ENCODE results near the gene TPCN2. TPM values are rescaled to one million over a fixed set of nuclear protein-coding genes. Genes with fewer than 3 reads are reported as not detected.
"Not testable (repeated sequence)": the region's sequence is repeated elsewhere in the genome, so short reads cannot be mapped to it uniquely, and the experiment has no call there.

TPCN2 gene
- total RNA-seq, 4 donors from 2014 or later = 18.7 to 34.5 (median 24.7) TPM

- DNase-seq (ENCODE audit: extremely low spot score) = no peak
- Histone ChIP-seq H3K36me3 (peaks cover 4 to 21% (median 8%) of the 10 kb centered on the region in 4 donors), H3K4me1 (no peaks in the 10 kb centered on the region), H3K27ac (replicated peaks in 1 of 4) (no peak overlapping the region), H3K27me3 (no peaks in the 10 kb centered on the region), H3K9me3 (peaks cover 0 to 16% (median 7%) of the 10 kb centered on the region in 4 donors), H3K4me3 (no peak overlapping the region)
- TF ChIP-seq POLR2A (IDR thresholded peaks at IDR 0.05; ENCODE audit: low read depth) (no peak), CTCF (IDR thresholded peaks at IDR 0.05) (no peak)
- WGBS = 93% methylated on average over 7 of the region's 9 CpGs
- intact Hi-C loops (cut with DNase I) = no loop called here
Observed at GRCh38 chr11:69148806-69149205, 100.1 kb downstream of the TPCN2 start.

GRCh38 chr11:69149338-69150045, 100.8 kb downstream of the TPCN2 start:
- peaks cover 4 to 21% (median 8%) of the 10 kb centered on the region in 4 donors for H3K36me3 ChIP-seq
- WGBS = 90% methylated on average over 9 of the region's 11 CpGs
- H3K27ac ChIP-seq (replicated peaks in 1 of 4); DNase-seq (ENCODE audit: extremely low spot score); H3K27me3 ChIP-seq; H3K4me3 ChIP-seq; H3K4me1 ChIP-seq; intact Hi-C loops (cut with DNase I): not testable (repeated sequence)
- peaks cover 0 to 16% (median 7%) of the 10 kb centered on the region in 4 donors for H3K9me3 ChIP-seq

- TF ChIP-seq CTCF (IDR thresholded peaks at IDR 0.05) = no peak
- TF ChIP-seq POLR2AphosphoS5 (IDR thresholded peaks at IDR 0.05) = no peak
- no peak for TF ChIP-seq POLR2A (IDR thresholded peaks at IDR 0.05; ENCODE audit: low read depth)
- TF ChIP-seq EP300 (IDR thresholded peaks at IDR 0.05) = no peak
- DNase-seq (ENCODE audit: extremely low spot score) = no peak
- Histone ChIP-seq H3K9me3 (peaks cover 0 to 16% (median 7%) of the 10 kb centered on the region in 4 donors), H3K27ac (replicated peaks in 1 of 4) (no peak overlapping the region), H3K36me3 (peaks cover 4 to 16% (median 8%) of the 10 kb centered on the region in 4 donors), H3K4me1 (peaks cover 0 to 4% (median under 1%) of the 10 kb centered on the region in 4 donors), H3K4me3 (no peak overlapping the region), H3K27me3 (no peaks in the 10 kb centered on the region)
- WGBS = 89% methylated on average over 3 of the region's 3 CpGs
- intact Hi-C loops (cut with DNase I) = no loop called here
Observed at GRCh38 chr11:69150175-69150574, 101.4 kb downstream of the TPCN2 start.

GRCh38 chr11:69151836-69152235, 103.1 kb downstream of the TPCN2 start:
- intact Hi-C loops (cut with DNase I) = no loop called here
- Histone ChIP-seq H3K27me3 (no peaks in the 10 kb centered on the region), H3K27ac (replicated peaks in 1 of 4) (no peak overlapping the region), H3K36me3 (peaks cover 0 to 17% (median 7%) of the 10 kb centered on the region in 4 donors), H3K4me3 (no peak overlapping the region), H3K9me3 (peaks cover 0 to 2% (median 1%) of the 10 kb centered on the region in 4 donors), H3K4me1 (peaks cover 11 to 19% (median 15%) of the 10 kb centered on the region in 4 donors)
- TF ChIP-seq POLR2AphosphoS5 (IDR thresholded peaks at IDR 0.05) = no peak
- DNase-seq (ENCODE audit: extremely low spot score) = no peak
- WGBS = 81% methylated on average over 10 of the region's 10 CpGs

GRCh38 chr11:69152733-69153421, 104.1 kb downstream of the TPCN2 start:
- TF ChIP-seq EP300 (IDR thresholded peaks at IDR 0.05) (no peak), POLR2A (IDR thresholded peaks at IDR 0.05; ENCODE audit: low read depth) (no peak), CTCF (IDR thresholded peaks at IDR 0.05) (no peak), POLR2AphosphoS5 (IDR thresholded peaks at IDR 0.05) (no peak)
- Histone ChIP-seq H3K27ac (replicated peaks in 1 of 4) (no peak overlapping the region), H3K36me3 (peaks cover 0 to 17% (median 7%) of the 10 kb centered on the region in 4 donors), H3K27me3 (no peaks in the 10 kb centered on the region), H3K4me3 (no peak overlapping the region), H3K9me3 (no peaks in the 10 kb centered on the region), H3K4me1 (peaks cover 22 to 30% (median 25%) of the 10 kb centered on the region in 4 donors)
- DNase-seq (ENCODE audit: extremely low spot score) = no peak
- intact Hi-C loops (cut with DNase I) = no loop called here
- 83% methylated on average over 23 of the region's 23 CpGs for whole genome bisulfite sequencing

Measured in esophagus muscularis mucosa (tissue), 4 donors.